Loucy (cell line): ENCODE data around the gene BRIX1.

Experiments
- H2AFZ ChIP-seq: fragments of 200-600 bp; sonication (generic); 2 replicates; pipeline ENCODE4 v1.6.0; 2016; ENCODE audit warnings: antibody characterized with exemption, mild to moderate bottlenecking, low read length, moderate library complexity
- H3F3A ChIP-seq: fragments of 200-600 bp; 2 replicates; pipeline ENCODE4 v1.6.0; 2016; ENCODE audit warnings: antibody characterized with exemption, low read depth, mild to moderate bottlenecking
- H3K27me3 ChIP-seq: fragments of 200-600 bp; sonication (generic); 2 replicates; pipeline ENCODE4 v1.6.1; 2014; ENCODE audit warnings: low read length, mild to moderate bottlenecking; ENCODE audit not compliant: insufficient read depth, poor library complexity, severe bottlenecking
- H3K36me3 ChIP-seq: fragments of 200-600 bp; sonication (generic); 2 replicates; pipeline ENCODE4 v1.6.1; 2016; ENCODE audit warnings: low read length; ENCODE audit not compliant: insufficient read depth
- H3K4me1 ChIP-seq: fragments of 200-600 bp; sonication (generic); 2 replicates; pipeline ENCODE4 v1.5.1; 2014; ENCODE audit warnings: low read length, mild to moderate bottlenecking; ENCODE audit not compliant: insufficient read depth, poor library complexity, severe bottlenecking
- H3K4me2 ChIP-seq: fragments of 200-600 bp; sonication (generic); 2 replicates; pipeline ENCODE4 v1.6.0; 2014; ENCODE audit warnings: antibody characterized with exemption, low read length, low read depth, mild to moderate bottlenecking; ENCODE audit not compliant: poor library complexity, severe bottlenecking
- H3K4me3 ChIP-seq: fragments of 200-600 bp; sonication (generic); 2 replicates; pipeline ENCODE4 v1.5.1; 2014; ENCODE audit warnings: low read length, mild to moderate bottlenecking, mixed read lengths; ENCODE audit not compliant: poor library complexity, severe bottlenecking
- H3K79me2 ChIP-seq: fragments of 200-600 bp; sonication (generic); 2 replicates; pipeline ENCODE4 v1.6.1; 2014; ENCODE audit warnings: low read length; ENCODE audit not compliant: insufficient read depth
- H3K9ac ChIP-seq: fragments of 200-600 bp; sonication (generic); 2 replicates; pipeline ENCODE4 v1.6.0; 2014; ENCODE audit warnings: mild to moderate bottlenecking, low read depth, low read length, moderate library complexity; ENCODE audit not compliant: poor library complexity, severe bottlenecking
- H3K9me2 ChIP-seq: fragments of 200-600 bp; sonication (generic); replicated peaks from 2 replicates; pipeline ENCODE4 v1.6.1; 2016; ENCODE audit warnings: low read depth, low read length, mixed read lengths
- H3K9me3 ChIP-seq: fragments of 200-600 bp; sonication (generic); 2 replicates; pipeline ENCODE4 v1.6.1; 2014; ENCODE audit warnings: mild to moderate bottlenecking, antibody characterized with exemption, low read length, low read depth; ENCODE audit not compliant: insufficient read depth
- H4K20me1 ChIP-seq: fragments of 200-600 bp; sonication (generic); 2 replicates; pipeline ENCODE4 v1.6.0; 2014; ENCODE audit warnings: antibody characterized with exemption, low read length, mild to moderate bottlenecking; ENCODE audit not compliant: insufficient read depth, poor library complexity, severe bottlenecking
- CTCF ChIP-seq: fragments of 200-600 bp; sonication (generic); conservative IDR thresholded peaks from 2 replicates; pipeline ENCODE4 v1.5.1; 2014; ENCODE audit warnings: mild to moderate bottlenecking, antibody characterized with exemption, low read length
- EZH2phosphoT487 ChIP-seq: fragments of 200-600 bp; IDR thresholded peaks from 2 replicates; pipeline ENCODE4 v1.6.1; 2018; ENCODE audit warnings: antibody characterized with exemption, mild to moderate bottlenecking, moderate library complexity, borderline replicate concordance

The BRIX1 gene

GRCh38 chr5:34924462-34924765 lies 8.9 kb downstream of the BRIX1 start:
- no peak overlapping the region for H3K4me3 ChIP-seq
- H3K4me2 ChIP-seq, result no peak overlapping the region
- H2AFZ ChIP-seq, result no peak overlapping the region
- no peaks in the 10 kb centered on the region for H3K9me2 ChIP-seq
- peaks cover 69% of the 10 kb centered on the region for H3K36me3 ChIP-seq
- peaks cover 9% of the 10 kb centered on the region for H3F3A ChIP-seq
- no peaks in the 10 kb centered on the region for H3K27me3 ChIP-seq
- H3K4me1 ChIP-seq, result peaks cover 14% of the 10 kb centered on the region
- peaks cover 40% of the 10 kb centered on the region for H3K79me2 ChIP-seq
- peaks cover 22% of the 10 kb centered on the region for H4K20me1 ChIP-seq
- H3K9ac ChIP-seq, result no peak overlapping the region
- TF ChIP-seq EZH2phosphoT487, result no peak
- no peak for TF ChIP-seq CTCF
- H3K9me3 ChIP-seq, result no peaks in the 10 kb centered on the region

GRCh38 chr5:34926318-34926888 lies 10.9 kb downstream of the BRIX1 start:
- H3K9me2 ChIP-seq, result no peaks in the 10 kb centered on the region
- H3K27me3 ChIP-seq, result no peaks in the 10 kb centered on the region
- H3K4me1 ChIP-seq, result peaks cover 13% of the 10 kb centered on the region
- peaks cover 50% of the 10 kb centered on the region for H3K36me3 ChIP-seq
- TF ChIP-seq EZH2phosphoT487, result no peak
- no peak for TF ChIP-seq CTCF
- no peak overlapping the region for H3K4me3 ChIP-seq
- no peak overlapping the region for H2AFZ ChIP-seq
- no peak overlapping the region for H3K4me2 ChIP-seq
- peaks cover 36% of the 10 kb centered on the region for H3K79me2 ChIP-seq
- peaks cover 9% of the 10 kb centered on the region for H3F3A ChIP-seq
- H4K20me1 ChIP-seq, result peaks cover 28% of the 10 kb centered on the region
- no peak overlapping the region for H3K9ac ChIP-seq
- H3K9me3 ChIP-seq, result no peaks in the 10 kb centered on the region

- peaks cover 32% of the 10 kb centered on the region for H4K20me1 ChIP-seq
- H3K27me3 ChIP-seq, result no peaks in the 10 kb centered on the region
- no peak overlapping the region for H2AFZ ChIP-seq
- H3K4me3 ChIP-seq, result no peak overlapping the region
- no peaks in the 10 kb centered on the region for H3K9me2 ChIP-seq
- peaks cover 9% of the 10 kb centered on the region for H3F3A ChIP-seq
- H3K9ac ChIP-seq, result no peak overlapping the region
- peaks cover 40% of the 10 kb centered on the region for H3K79me2 ChIP-seq
- peaks cover 38% of the 10 kb centered on the region for H3K36me3 ChIP-seq
- peaks cover 25% of the 10 kb centered on the region for H3K4me1 ChIP-seq
- TF ChIP-seq EZH2phosphoT487, result no peak
- no peak for TF ChIP-seq CTCF
- no peaks in the 10 kb centered on the region for H3K9me3 ChIP-seq
- H3K4me2 ChIP-seq, result no peak overlapping the region
Observed at GRCh38 chr5:34927785-34928184, 12.3 kb downstream of the BRIX1 start.
